ENCODE data around the gene PPOX.

DNA sequence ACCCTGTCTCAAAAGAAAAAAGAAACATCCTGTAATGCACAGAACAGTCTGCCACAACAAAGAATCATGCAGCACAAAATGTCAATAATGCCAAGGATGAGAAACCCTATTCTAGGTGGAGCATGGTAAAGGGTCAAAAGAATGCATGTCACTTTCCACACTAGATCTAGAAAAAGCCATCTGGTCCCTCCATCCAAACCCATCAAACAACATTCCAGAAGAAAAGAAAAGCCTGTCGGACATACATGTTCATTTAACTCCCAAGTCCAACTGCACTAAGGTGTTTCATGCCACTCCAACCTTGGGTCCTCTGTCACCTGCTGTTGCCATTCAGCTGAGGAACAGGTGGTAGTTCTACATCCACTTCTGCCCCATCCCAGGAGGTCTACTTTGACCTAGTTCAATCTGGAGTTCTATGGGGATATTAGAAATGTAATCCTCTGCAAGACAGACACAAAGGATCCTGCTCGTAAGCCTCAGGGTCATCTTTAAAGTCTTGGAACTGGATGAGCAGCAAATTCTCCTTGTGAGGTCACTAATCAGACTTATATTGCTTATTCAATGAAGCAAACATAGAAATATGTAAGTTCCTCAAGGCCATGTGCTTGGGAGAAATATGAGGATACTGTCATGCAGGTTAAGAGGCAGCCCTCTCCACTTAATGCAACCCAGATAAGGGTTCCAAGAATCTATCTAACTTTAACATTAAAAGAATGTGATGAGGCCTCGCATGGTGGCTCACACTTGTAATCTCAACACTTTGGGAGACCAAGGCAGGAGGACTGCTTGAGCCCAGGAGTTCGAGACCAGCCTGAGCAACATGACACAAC lies 37.4 kb upstream of the PPOX start:
- TF ChIP-seq POLR2AphosphoS5 (IDR thresholded peaks at IDR 0.05) (no peak), CTCF (IDR thresholded peaks at IDR 0.05) (no peak), POLR2A (IDR thresholded peaks at IDR 0.05) (no peak), EP300 (IDR thresholded peaks at IDR 0.05) (no peak)

All from upper lobe of left lung (tissue), 4 donors.